GM23338 (cell line): ENCODE data around the gene PCSK7. TPM values are rescaled to one million over a fixed set of nuclear protein-coding genes. Genes with fewer than 3 reads are reported as not detected.

Experiments used
- CTCF ChIP-seq, 2 experiments: fragments of 200-600 bp in 1 of 2; sonication (generic) in 1 of 2; conservative IDR thresholded peaks; 2 replicates each; pipeline versions ENCODE4 v1.5.1 to v1.6.1; 2016 to 2017; ENCODE audit warnings: antibody characterized with exemption in 2 of 2, low read depth in 2 of 2, mild to moderate bottlenecking in 2 of 2, moderate library complexity in 1 of 2
- EZH2 ChIP-seq: fragments of 200-600 bp; sonication (generic); IDR thresholded peaks from one replicate; pipeline ENCODE4 v1.8.0; 2017; ENCODE audit warnings: antibody characterized with exemption, mild to moderate bottlenecking, low read depth; ENCODE audit not compliant: unreplicated experiment
- EZH2phosphoT487 ChIP-seq: fragments of 200-600 bp; sonication (generic); IDR thresholded peaks from one replicate; pipeline ENCODE4 v1.8.1; 2018; ENCODE audit warnings: antibody characterized with exemption; ENCODE audit not compliant: unreplicated experiment
- JUNB ChIP-seq: IDR thresholded peaks from one replicate; pipeline ENCODE4 v1.6.1; 2016; ENCODE audit warnings: antibody characterized with exemption; ENCODE audit not compliant: unreplicated experiment
- NANOG ChIP-seq: IDR thresholded peaks from 2 replicates; pipeline ENCODE4 v1.6.1; 2016; ENCODE audit warnings: antibody characterized with exemption, borderline replicate concordance
- ZNF331 ChIP-seq: fragments of 250-450 bp; sonication (Bioruptor Pico); IDR thresholded peaks from 2 replicates; pipeline ENCODE4 v1.5.0; 2020; ENCODE audit warnings: low read depth, mild to moderate bottlenecking, moderate library complexity
- polyA plus RNA-seq: library from polyadenylated mRNA; unstranded; fragments of >200 nt; fragmentation: Nextera tagmentation; extraction: Ambion mirVana; gene quantifications from 2 replicates; pipeline ENCODE4 v1.2.1, GENCODE V29; 2016
- total RNA-seq: library from RNA; depleted of rRNA; stranded (reverse); fragments of >200 nt; shearing (Covaris generic); gene quantifications from 2 replicates; pipeline ENCODE4 v1.2.3, GENCODE V29; 2014
- TF ChIP-seq, protein P1 (sequence below): fragments of 250-450 bp; sonication (Bioruptor Pico); IDR thresholded peaks from 2 replicates; pipeline ENCODE4 v1.5.0; 2020; ENCODE audit warnings: mild to moderate bottlenecking, moderate library complexity

Gene PCSK7
- total and polyA plus RNA-seq, 2 experiments from 2014 or later: 12.4 to 46.4 TPM

DNA sequence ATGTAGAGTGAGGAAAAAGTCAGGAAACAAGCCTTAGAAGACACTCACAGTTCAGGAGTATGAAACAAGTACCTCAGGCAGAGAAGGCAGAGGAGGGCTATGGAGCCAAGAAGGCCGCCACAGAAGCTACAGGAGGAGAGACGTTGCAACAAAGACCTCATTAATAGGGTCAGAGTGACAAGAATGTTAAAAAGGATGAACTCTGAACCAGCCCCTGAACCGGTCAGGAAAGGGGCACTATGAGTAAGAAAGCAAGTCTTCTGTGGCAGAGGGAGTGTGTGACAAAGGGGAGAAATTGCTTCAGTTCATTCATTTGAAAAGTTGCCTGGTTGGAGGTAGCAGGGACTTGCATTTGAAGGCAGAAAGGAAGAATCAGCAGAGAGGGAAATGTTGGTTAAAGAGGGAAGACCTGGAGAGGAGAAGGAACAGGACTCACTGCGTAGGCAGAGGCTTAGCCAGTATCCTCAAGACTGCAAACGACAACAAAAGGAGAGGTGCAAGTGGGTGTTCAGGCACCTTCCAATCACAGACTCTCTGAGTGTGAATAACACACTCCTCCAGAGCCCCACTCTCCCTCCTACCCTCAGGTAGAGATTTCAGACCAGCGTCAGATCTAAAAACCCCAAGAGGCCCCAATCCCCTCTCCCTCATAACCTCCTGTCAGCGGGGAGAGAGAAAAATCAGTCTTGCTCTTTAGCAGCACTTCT lies 17.3 kb downstream of the PCSK7 start (continued):
- TF ChIP-seq, protein P1, sequence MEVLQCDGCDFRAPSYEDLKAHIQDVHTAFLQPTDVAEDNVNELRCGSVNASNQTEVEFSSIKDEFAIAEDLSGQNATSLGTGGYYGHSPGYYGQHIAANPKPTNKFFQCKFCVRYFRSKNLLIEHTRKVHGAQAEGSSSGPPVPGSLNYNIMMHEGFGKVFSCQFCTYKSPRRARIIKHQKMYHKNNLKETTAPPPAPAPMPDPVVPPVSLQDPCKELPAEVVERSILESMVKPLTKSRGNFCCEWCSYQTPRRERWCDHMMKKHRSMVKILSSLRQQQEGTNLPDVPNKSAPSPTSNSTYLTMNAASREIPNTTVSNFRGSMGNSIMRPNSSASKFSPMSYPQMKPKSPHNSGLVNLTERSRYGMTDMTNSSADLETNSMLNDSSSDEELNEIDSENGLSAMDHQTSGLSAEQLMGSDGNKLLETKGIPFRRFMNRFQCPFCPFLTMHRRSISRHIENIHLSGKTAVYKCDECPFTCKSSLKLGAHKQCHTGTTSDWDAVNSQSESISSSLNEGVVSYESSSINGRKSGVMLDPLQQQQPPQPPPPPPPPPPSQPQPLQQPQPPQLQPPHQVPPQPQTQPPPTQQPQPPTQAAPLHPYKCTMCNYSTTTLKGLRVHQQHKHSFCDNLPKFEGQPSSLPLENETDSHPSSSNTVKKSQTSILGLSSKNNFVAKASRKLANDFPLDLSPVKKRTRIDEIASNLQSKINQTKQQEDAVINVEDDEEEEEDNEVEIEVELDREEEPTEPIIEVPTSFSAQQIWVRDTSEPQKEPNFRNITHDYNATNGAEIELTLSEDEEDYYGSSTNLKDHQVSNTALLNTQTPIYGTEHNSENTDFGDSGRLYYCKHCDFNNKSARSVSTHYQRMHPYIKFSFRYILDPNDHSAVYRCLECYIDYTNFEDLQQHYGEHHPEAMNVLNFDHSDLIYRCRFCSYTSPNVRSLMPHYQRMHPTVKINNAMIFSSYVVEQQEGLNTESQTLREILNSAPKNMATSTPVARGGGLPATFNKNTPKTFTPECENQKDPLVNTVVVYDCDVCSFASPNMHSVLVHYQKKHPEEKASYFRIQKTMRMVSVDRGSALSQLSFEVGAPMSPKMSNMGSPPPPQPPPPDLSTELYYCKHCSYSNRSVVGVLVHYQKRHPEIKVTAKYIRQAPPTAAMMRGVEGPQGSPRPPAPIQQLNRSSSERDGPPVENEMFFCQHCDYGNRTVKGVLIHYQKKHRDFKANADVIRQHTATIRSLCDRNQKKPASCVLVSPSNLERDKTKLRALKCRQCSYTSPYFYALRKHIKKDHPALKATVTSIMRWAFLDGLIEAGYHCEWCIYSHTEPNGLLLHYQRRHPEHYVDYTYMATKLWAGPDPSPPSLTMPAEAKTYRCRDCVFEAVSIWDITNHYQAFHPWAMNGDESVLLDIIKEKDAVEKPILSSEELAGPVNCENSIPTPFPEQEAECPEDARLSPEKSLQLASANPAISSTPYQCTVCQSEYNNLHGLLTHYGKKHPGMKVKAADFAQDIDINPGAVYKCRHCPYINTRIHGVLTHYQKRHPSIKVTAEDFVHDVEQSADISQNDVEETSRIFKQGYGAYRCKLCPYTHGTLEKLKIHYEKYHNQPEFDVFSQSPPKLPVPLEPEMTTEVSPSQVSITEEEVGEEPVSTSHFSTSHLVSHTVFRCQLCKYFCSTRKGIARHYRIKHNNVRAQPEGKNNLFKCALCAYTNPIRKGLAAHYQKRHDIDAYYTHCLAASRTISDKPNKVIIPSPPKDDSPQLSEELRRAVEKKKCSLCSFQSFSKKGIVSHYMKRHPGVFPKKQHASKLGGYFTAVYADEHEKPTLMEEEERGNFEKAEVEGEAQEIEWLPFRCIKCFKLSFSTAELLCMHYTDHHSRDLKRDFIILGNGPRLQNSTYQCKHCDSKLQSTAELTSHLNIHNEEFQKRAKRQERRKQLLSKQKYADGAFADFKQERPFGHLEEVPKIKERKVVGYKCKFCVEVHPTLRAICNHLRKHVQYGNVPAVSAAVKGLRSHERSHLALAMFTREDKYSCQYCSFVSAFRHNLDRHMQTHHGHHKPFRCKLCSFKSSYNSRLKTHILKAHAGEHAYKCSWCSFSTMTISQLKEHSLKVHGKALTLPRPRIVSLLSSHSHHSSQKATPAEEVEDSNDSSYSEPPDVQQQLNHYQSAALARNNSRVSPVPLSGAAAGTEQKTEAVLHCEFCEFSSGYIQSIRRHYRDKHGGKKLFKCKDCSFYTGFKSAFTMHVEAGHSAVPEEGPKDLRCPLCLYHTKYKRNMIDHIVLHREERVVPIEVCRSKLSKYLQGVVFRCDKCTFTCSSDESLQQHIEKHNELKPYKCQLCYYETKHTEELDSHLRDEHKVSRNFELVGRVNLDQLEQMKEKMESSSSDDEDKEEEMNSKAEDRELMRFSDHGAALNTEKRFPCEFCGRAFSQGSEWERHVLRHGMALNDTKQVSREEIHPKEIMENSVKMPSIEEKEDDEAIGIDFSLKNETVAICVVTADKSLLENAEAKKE (CRISPR knock-in tag): no peak
- TF ChIP-seq EZH2 (no peak), JUNB (no peak), ZNF331 (CRISPR knock-in tag) (no peak), NANOG (no peak), CTCF (conservative IDR thresholded peaks at IDR 0.05; ENCODE audit: low read depth in 2 of 2) (no peak), EZH2phosphoT487 (no peak)
